Epithelial cell of esophagus (primary cell): ENCODE measurements around the gene FBXO36.

Experiments used
- DNase-seq: peaks from one replicate; pipeline ENCODE4 v3.0.0; 2010; ENCODE audit warnings: low read depth
- H3K4me3 ChIP-seq: 2 replicates; pipeline ENCODE4 v1.5.1; 2011; ENCODE audit warnings: mild to moderate bottlenecking, low read length, control low read depth
- TF ChIP-seq, protein P1 (sequence below): IDR thresholded peaks from 2 replicates; pipeline ENCODE4 v1.5.1; 2011; ENCODE audit warnings: low read depth, mild to moderate bottlenecking, low read length, control low read depth, inconsistent platforms; ENCODE audit not compliant: insufficient read depth; ENCODE audit errors: missing control alignments

The FBXO36 gene

GRCh38 chr2:229882583-229882982 is 39.7 kb upstream of the FBXO36 start:
- TF ChIP-seq, protein P1, sequence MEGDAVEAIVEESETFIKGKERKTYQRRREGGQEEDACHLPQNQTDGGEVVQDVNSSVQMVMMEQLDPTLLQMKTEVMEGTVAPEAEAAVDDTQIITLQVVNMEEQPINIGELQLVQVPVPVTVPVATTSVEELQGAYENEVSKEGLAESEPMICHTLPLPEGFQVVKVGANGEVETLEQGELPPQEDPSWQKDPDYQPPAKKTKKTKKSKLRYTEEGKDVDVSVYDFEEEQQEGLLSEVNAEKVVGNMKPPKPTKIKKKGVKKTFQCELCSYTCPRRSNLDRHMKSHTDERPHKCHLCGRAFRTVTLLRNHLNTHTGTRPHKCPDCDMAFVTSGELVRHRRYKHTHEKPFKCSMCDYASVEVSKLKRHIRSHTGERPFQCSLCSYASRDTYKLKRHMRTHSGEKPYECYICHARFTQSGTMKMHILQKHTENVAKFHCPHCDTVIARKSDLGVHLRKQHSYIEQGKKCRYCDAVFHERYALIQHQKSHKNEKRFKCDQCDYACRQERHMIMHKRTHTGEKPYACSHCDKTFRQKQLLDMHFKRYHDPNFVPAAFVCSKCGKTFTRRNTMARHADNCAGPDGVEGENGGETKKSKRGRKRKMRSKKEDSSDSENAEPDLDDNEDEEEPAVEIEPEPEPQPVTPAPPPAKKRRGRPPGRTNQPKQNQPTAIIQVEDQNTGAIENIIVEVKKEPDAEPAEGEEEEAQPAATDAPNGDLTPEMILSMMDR: no peak
- no peak for DNase-seq
- no peak overlapping the region for H3K4me3 ChIP-seq

DNA sequence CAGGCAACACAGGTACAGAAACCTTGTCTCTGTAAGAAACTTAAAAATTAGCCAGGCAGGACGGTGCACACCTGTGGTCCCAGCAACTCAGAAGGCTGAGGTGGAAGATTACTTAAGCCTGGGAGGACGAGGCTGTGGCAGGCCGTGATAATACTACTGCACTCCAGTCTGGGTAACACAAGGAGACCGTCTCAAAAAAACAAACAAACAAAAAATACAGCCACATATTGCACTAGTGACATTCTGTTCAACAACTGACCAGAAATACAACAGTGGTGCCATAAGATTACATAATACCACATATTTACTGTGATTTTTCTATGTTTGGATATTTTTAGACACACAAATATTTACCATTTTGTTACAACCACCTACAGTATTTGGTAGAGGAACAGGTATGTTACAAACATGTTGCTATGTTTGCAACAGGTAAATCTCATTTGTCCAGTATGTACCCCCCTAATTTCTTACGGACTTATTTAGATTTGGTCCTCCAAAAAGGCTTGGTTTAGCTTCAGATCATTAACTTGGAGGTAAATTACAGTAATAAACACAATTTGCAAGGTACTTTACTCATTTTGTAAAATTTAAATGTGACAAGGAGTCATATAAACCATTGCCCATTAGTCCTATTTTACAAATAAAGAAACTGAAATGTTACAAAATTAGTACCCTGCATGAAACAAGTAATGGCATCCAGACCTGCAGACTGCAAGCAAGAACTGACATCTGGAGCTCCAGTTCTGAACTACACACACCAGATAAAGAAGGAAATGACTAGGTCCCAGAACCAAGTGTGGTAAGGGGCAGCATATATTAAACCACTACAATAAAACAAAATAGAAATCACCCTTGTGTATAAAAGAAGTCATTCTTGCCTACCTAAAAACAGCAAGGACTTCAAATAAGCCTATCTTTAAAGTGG is 37.3 kb upstream of the FBXO36 start:
- no peak overlapping the region for H3K4me3 ChIP-seq
- DNase-seq: no peak
- TF ChIP-seq, protein P1: no peak

DNA sequence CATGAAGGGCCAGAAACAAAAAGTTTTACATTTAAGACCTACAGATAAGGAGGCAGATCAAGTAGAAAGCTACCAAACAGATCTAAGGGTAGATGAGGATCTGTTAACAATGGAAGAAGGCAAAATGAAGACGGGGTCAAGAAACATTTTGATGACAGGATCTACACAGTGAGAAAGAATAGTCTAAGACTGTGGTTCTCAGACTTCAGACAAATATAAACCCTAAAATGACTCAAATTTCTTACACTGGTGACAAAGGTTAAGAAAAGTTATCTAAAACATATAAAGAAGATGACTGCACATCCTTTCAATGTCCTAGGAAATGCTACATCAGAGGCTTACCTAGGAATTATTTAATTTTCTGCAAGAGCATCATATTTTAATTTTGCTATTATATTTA is 34.9 kb upstream of the FBXO36 start:
- no peak for DNase-seq
- TF ChIP-seq, protein P1: no peak

GRCh38 chr2:229888031-229888430 is 34.3 kb upstream of the FBXO36 start:
- H3K4me3 ChIP-seq: no peak overlapping the region
- peak; percentile 54 for DNase-seq
- TF ChIP-seq, protein P1: no peak

More for the DNA sequence above, 34.9 kb upstream of the FBXO36 start:
- H3K4me3 ChIP-seq: no peak overlapping the region

GRCh38 chr2:229889023-229889422 is 33.3 kb upstream of the FBXO36 start:
- no peak overlapping the region for H3K4me3 ChIP-seq
- DNase-seq: no peak
- TF ChIP-seq, protein P1: no peak

- TF ChIP-seq, protein P1: no peak
- no peak overlapping the region for H3K4me3 ChIP-seq
- no peak for DNase-seq
These were observed 25.4 kb upstream of the FBXO36 start for GRCh38 chr2:229896857-229897256.
